NCI-H146 treated with DMSO at 0.1 percent for 48 hours (cell line): ENCODE data around the gene HILPDA.
"Not testable (repeated sequence)": the region's sequence is repeated elsewhere in the genome, so short reads cannot be mapped to it uniquely, and the experiment has no call there.

Experiments
- DNase-seq: peaks from one replicate; lab custom pipeline; 2025; ENCODE audit not compliant: unreplicated experiment; lab: John Stamatoyannopoulos, UW

HILPDA gene

DNA sequence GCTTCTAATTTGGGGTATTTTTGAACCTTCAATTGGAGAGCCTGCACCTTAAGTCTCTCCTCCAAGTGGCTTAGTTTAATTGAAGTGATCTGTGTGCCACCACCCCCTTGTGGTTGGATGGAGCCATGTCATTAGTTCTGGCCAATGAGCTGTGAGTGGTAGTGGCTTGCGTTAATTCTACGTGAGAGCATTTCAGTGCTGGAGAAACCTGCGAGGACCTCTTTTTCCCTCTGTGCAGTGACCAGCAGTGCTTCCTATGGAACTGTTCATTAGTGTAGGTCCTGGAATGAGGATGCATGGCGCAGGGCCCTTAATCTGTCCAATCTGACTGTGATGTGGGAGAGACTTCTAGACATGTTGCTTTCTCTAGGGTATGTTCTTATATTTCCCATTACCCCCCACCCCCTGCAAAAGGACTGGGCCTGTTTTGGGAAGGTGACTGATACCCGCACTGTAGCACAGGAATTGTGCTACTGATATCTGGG, 3.8 kb downstream of the HILPDA start:
- DNase-seq = peak; percentile 41

DNA sequence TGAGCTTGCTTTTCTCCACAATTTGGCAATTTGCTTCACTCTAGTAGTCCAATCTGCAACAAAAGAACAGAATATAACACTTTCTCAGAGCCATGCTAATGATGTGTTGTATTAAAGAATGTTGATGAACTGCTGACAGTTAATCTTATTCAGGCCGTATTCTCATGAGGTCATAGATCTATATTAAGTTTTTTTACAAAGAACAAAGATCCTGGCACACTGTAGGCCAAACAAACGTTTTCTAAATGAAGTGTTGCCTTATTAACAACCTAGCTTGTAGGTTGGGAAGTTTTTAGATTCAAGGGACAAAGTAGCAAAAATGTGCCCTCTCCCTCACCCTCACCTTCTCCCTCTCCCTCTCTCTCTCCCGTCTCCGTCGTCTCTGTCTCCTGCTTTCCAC, 6.8 kb downstream of the HILPDA start:
- DNase-seq = no peak

- not testable (repeated sequence) for DNase-seq
Measured at GRCh38 chr7:128463345-128463744, 7.7 kb downstream of the HILPDA start.

DNA sequence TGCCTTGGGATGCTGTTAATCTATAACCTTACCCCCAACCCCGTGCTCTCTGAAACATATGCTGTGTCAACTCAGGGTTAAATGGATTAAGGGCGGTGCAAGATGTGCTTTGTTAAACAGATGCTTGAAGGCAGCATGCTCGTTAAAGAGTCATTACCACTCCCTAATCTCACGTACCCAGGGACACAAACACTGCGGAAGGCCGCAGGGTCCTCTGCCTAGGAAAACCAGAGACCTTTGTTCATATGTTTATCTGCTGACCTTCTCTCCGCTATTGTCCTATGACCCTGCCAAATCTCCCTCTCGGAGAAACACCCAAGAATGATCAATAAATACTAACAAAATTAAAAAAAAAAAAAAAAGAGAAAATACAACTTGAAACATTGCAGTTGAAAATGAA, 8.3 kb downstream of the HILPDA start:
- not testable (repeated sequence) for DNase-seq

GRCh38 chr7:128466871-128467270, 11.2 kb downstream of the HILPDA start:
- DNase-seq = not testable (repeated sequence)

DNA sequence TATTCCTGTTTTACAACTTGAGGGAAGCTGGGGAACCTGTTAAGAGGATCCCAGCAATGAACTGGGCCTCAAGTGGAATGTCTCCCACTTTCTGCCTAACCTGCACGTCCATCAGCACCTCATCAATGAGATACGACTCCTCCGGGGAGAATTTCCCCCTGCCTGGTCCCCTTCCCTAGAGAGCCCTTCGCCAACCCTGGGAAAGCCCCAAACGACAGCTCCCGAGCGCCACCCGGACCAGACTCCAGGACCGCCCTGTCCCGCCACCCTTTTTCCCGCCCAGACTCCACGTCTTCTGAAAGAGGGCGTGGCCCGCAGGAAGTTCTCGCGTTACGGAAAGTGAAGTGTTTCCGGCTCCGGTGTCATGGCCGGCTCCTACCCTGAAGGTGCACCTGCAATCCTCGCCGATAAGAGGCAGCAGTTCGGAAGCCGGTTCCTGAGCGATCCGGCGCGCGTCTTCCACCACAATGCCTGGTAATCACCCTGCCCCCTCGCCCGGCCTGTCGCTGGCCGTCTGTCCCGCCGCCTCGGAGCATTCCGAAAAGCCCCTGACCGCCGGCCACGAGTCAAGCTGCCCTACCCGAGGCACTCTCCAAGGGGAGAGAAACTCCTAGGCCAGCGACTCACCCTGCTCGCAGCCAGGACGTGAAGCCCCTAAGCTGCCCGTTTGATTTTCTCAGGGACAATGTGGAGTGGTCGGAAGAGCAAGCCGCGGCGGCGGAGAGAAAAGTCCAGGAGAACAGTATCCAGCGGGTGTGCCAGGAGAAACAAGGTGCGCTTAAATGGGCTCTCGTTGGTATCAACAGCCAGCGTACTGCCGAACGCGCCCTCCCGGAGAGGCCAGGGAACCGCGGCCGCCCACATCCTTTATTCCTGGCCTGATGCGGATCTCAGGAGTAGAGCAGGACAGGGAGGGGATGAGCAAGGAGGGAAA, 21.0 kb downstream of the HILPDA start, which contains the start of gene METTL2B:
Gene METTL2B, plus strand, starts transcription at position 347 of the 934 bp plus-strand sequence. Its CDS starts 18 bp downstream, at position 365.
- peak; percentile 88 for DNase-seq

- not testable (repeated sequence) for DNase-seq
Measured at GRCh38 chr7:128477336-128477690, 21.6 kb downstream of the HILPDA start.

DNA sequence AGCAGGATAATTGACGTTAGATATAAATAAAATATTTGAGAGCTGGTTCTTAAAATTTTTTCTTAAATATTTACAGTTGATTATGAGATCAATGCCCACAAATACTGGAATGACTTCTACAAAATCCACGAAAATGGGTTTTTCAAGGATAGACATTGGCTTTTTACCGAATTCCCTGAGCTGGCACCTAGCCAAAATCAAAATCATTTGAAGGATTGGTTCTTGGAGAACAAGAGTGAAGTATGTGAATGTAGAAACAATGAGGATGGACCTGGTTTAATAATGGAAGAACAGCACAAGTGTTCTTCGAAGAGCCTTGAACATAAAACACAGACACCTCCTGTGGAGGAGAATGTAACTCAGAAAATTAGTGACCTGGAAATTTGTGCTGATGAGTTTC, 23.4 kb downstream of the HILPDA start:
- not testable (repeated sequence) for DNase-seq

DNA sequence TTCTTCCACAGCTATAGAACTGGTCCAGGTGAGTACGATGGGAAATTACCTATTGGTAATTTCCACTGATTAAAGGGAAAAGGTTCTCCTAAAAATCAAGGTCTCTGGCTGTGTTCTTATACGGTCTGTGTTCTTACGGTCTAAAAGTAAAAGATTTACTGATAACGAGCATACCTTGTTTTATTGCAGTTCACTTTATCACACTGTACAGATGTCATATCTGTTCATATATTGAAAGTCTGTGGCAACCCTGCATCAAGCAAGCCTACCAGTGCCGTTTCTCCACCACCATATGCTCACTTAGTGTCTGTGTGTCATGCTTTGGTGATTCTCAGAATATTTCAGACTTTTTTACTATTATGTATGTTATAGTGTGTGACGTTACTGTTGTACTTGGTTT, 32.5 kb downstream of the HILPDA start:
- DNase-seq = not testable (repeated sequence)

DNA sequence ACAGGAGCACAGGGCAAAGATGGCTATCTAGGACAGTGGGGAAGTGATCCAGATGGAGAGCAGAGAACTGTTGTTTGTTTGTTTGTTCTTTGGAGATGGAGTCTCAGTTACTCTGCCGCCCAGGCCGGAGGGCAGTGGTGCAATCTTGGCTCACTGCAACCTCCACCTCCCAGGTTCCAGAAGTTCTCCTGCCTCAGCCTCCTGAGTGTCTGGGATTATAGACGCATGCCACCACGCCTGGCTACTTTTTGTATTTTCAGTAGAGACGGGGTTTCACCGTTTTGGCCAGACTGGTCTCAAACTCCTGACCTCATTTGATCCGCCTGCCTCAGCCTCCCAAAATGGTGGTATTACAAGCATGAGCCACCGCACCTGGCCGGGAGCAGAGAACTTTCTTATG, 41.7 kb downstream of the HILPDA start:
- DNase-seq = no peak

GRCh38 chr7:128505416-128505815, 49.7 kb downstream of the HILPDA start:
- not testable (repeated sequence) for DNase-seq

- not testable (repeated sequence) for DNase-seq
Measured at GRCh38 chr7:128506819-128507218, 51.1 kb downstream of the HILPDA start.

- not testable (repeated sequence) for DNase-seq
Measured at GRCh38 chr7:128507321-128507993, 51.8 kb downstream of the HILPDA start.
